ENCODE data around the gene PEX26. TPM values are rescaled to one million over a fixed set of nuclear protein-coding genes. Genes with fewer than 3 reads are reported as not detected.
"Not testable (repeated sequence)": the region's sequence is repeated elsewhere in the genome, so short reads cannot be mapped to it uniquely, and the experiment has no call there.

The PEX26 gene
- polyA plus RNA-seq, 1 donor from 2014 or later, result 3.4 TPM

GRCh38 chr22:18121954-18122554 lies 44.3 kb downstream of the PEX26 start:
- Mint-ChIP-seq H3K9me3 (no peaks in the 10 kb centered on the region), H3K4me3 (no peak overlapping the region), H3K27me3 (no peaks in the 10 kb centered on the region), H3K27ac (no peak overlapping the region), H3K4me1 (no peaks in the 10 kb centered on the region), H3K36me3 (peaks cover 9% of the 10 kb centered on the region)

DNA sequence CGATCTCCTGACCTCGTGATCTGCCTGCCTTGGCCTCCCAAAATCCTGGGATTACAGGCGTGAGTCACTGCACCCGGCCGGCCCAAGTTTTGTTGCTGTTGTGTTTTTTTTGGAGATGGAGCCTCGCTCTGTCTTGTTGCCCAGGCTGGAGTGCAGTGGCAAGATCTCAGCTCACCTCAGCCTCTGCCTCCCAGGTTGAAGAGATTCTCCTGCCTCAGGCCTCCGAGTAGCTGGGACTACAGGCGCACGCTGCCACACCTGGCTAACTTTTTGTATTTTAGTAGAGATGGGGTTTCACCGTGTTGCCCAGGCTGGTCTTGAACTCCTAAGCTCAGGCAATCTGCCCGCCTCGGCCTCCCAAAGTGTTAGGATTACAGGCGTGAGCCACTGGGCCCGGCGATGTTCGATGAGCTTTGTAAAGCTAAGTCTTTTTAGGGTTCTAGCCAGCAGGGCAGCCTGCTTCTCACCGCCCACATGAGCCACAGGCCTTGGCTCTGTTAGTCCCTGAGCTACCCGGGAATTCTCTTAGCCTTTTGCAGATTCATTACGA lies 45.8 kb downstream of the PEX26 start:
- not testable (repeated sequence) for H3K4me3 Mint-ChIP-seq, H3K4me1 Mint-ChIP-seq, H3K27me3 Mint-ChIP-seq, H3K9me3 Mint-ChIP-seq
- Mint-ChIP-seq H3K36me3 (peaks cover 11% of the 10 kb centered on the region), H3K27ac (peak overlapping the region in 1 of 3 donors; percentile 73)

- Mint-ChIP-seq H3K27ac (no peak overlapping the region), H3K27me3 (no peaks in the 10 kb centered on the region)
These were observed 48.8 kb downstream of the PEX26 start for GRCh38 chr22:18126606-18127005.

GRCh38 chr22:18130018-18130417 lies 52.2 kb downstream of the PEX26 start:
- Mint-ChIP-seq H3K36me3 (peaks cover 10% of the 10 kb centered on the region), H3K4me3 (no peak overlapping the region), H3K27me3 (no peaks in the 10 kb centered on the region), H3K4me1 (no peaks in the 10 kb centered on the region), H3K9me3 (no peaks in the 10 kb centered on the region), H3K27ac (peak overlapping the region in 1 of 3 donors; percentile 55)

More at GRCh38 chr22:18126606-18127005, 48.8 kb downstream of the PEX26 start:
- Mint-ChIP-seq H3K9me3 (no peaks in the 10 kb centered on the region), H3K4me3 (no peak overlapping the region), H3K36me3 (peaks cover 7% of the 10 kb centered on the region), H3K4me1 (no peaks in the 10 kb centered on the region)

DNA sequence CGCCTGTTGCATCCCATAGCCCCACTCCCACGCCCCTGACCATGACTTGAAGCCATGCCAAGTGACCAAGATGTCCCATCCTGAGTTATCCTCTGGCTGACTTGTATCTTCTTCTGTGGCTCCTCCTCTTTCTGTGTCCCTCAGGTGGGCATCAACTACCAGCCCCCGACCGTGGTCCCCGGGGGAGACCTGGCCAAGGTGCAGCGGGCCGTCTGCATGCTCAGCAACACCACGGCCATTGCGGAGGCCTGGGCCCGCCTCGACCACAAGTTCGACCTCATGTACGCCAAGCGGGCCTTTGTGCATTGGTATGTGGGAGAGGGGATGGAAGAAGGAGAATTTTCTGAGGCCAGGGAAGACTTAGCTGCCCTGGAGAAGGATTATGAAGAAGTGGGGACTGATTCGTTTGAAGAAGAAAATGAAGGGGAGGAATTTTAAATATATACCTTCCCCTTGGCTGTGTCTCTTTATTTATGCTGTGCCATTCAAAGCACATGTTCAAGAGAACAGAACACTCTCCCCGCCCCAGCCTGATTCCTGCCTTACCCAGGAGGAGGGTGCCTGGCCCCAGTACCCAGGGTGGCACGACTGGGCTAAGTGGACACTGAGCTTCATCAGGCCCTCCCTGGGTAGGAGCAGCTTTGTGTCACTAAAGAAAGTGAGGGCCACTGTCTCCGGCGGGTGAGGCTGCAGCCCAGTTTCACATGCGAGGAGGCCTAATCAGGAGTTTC lies 53.1 kb downstream of the PEX26 start:
- Mint-ChIP-seq H3K27me3 (no peaks in the 10 kb centered on the region), H3K36me3 (peaks cover 9% of the 10 kb centered on the region), H3K4me3 (no peak overlapping the region), H3K4me1 (no peaks in the 10 kb centered on the region), H3K9me3 (no peaks in the 10 kb centered on the region), H3K27ac (peak overlapping the region in 1 of 3 donors; percentile 20)

- no peaks in the 10 kb centered on the region for H3K9me3 Mint-ChIP-seq
- peaks cover 3% of the 10 kb centered on the region for H3K36me3 Mint-ChIP-seq
- H3K27me3 Mint-ChIP-seq, result no peaks in the 10 kb centered on the region
- H3K4me3 Mint-ChIP-seq, result peak overlapping the region in 1 of 4 donors; percentile 51
- no peak overlapping the region for H3K27ac Mint-ChIP-seq
- H3K4me1 Mint-ChIP-seq, result no peaks in the 10 kb centered on the region
These were observed 55.7 kb downstream of the PEX26 start for GRCh38 chr22:18133452-18133851.

DNA sequence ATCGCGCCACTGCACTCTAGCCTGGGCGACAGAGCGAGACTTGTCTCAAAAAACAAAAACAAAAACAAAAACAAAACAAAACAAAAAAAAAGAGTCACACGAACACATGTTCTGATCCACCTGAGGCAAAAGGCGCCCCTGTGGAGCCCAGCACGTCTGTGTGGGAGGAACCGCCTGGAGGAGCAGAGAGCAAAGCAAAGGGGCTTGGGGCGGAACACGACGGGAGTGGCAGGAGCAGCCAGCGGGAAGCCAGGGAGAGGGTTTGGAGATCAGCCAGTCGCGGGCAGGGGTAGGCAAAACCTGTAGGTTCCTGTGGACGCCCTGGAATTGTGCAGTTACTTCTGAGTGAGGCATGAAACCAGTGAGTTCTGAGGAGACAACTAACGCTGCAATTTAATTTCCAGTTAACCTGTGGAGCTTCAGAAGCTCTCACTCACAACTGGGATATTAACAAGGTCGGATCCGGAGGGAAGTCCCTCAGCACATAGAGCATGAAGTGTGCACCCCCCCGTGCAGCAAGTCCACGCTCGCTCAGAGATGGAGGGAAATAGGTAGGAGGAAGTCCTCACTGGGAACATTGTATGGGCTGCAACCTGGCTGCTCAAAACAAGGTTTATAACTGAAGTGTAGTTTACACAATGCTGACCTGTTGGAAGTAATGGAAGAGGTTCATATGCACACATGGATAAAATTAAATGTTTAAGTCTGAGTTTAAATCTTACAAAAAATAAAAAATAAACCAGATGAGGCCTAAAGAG lies 59.0 kb downstream of the PEX26 start:
- H3K27me3 Mint-ChIP-seq, result no peaks in the 10 kb centered on the region
- H3K9me3 Mint-ChIP-seq, result peaks cover 0 to 4% (median 0%) of the 10 kb centered on the region in 3 donors
- H3K27ac Mint-ChIP-seq, result no peak overlapping the region
- no peak overlapping the region for H3K4me3 Mint-ChIP-seq
- peaks cover 3% of the 10 kb centered on the region for H3K36me3 Mint-ChIP-seq
- no peaks in the 10 kb centered on the region for H3K4me1 Mint-ChIP-seq

- not testable (repeated sequence) for H3K4me1 Mint-ChIP-seq, H3K27ac Mint-ChIP-seq, H3K4me3 Mint-ChIP-seq, H3K9me3 Mint-ChIP-seq, H3K36me3 Mint-ChIP-seq, H3K27me3 Mint-ChIP-seq
These were observed 63.2 kb downstream of the PEX26 start for GRCh38 chr22:18141004-18141403.

DNA sequence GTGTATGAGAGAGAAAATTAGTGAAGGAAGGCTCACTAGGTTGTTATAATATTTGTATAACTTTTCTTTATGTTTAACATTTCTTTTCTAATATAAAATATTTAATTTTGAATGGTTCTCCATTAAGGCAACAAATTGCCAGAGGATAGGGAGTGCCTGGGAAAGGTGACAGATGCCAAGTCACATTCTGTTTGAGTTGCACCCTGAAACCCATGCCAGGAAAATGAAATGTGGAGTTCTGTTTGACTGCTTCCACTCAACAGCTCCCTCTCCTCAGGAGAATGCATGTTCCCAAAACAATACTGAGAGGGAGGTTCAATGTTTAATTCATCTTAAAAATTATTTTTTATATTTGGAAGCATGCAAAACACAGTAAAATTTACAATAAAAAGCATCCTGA lies 66.3 kb downstream of the PEX26 start:
- Mint-ChIP-seq H3K36me3 (no peaks in the 10 kb centered on the region), H3K27ac (no peak overlapping the region), H3K9me3 (peaks cover 0 to 4% (median 0%) of the 10 kb centered on the region in 3 donors), H3K27me3 (no peaks in the 10 kb centered on the region), H3K4me1 (no peaks in the 10 kb centered on the region), H3K4me3 (no peak overlapping the region)

GRCh38 chr22:18145676-18146388 lies 68.0 kb downstream of the PEX26 start:
- H3K4me3 Mint-ChIP-seq, result peak overlapping the region in 1 of 4 donors; percentile 66
- H3K9me3 Mint-ChIP-seq, result peaks cover 0 to 4% (median 0%) of the 10 kb centered on the region in 3 donors
- H3K27me3 Mint-ChIP-seq, result no peaks in the 10 kb centered on the region
- H3K27ac Mint-ChIP-seq, result no peak overlapping the region
- H3K36me3 Mint-ChIP-seq, result no peaks in the 10 kb centered on the region
- H3K4me1 Mint-ChIP-seq, result peaks cover 7 to 9% (median 7%) of the 10 kb centered on the region in 3 donors

DNA sequence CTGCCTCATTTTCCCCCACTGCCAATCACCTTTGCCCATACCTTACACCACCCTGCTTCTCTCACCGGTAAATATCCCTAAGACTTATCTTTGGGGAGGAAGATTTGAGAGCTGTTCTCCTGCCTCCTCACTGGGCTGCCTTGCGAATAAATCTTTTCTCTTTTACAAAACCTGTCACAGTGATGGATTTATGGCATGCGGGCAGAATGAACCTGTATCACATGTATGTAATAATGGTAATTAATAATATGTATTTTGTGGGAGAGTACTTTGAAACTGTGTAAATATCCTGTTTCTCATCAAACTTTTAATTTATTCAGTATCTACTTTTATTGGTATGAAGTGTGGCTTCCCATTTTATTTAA lies 68.6 kb downstream of the PEX26 start:
- Mint-ChIP-seq H3K4me1 (peaks cover 7 to 11% (median 7%) of the 10 kb centered on the region in 3 donors), H3K36me3 (no peaks in the 10 kb centered on the region), H3K27ac (no peak overlapping the region), H3K4me3 (peak overlapping the region in 1 of 4 donors; percentile 66), H3K27me3 (no peaks in the 10 kb centered on the region), H3K9me3 (peaks cover 0 to under 1% (median 0%) of the 10 kb centered on the region in 3 donors)

DNA sequence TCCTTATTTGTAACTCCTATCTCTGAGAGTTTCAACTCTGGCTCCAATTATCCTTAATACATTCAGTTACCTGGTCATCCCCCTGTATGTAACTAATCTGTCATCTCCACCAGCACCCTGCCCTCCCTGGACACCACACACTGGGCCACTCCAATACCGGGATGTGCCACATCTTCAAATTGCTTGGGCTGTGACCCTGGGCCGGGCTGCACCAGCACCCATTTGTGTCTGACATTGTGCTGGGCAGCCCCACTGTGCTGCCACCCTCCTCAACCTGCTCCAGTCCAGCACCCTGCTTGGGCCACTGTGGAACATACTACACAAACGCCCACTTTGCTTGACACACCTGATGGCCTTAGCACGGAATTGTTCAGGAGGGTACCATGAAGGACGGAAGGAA lies 70.0 kb downstream of the PEX26 start:
- Mint-ChIP-seq H3K27me3 (no peaks in the 10 kb centered on the region), H3K9me3 (no peaks in the 10 kb centered on the region), H3K27ac (peak overlapping the region in 1 of 3 donors; percentile 54), H3K4me3 (peak overlapping the region in 1 of 4 donors; percentile 30), H3K36me3 (peaks cover 2% of the 10 kb centered on the region), H3K4me1 (peaks cover 7 to 14% (median 11%) of the 10 kb centered on the region in 3 donors)

- peak overlapping the region; percentile 48 to 85 (median 66) for H3K4me3 Mint-ChIP-seq
- peak overlapping the region in 2 of 3 donors; percentile 54 to 55 for H3K27ac Mint-ChIP-seq
- H3K36me3 Mint-ChIP-seq, result peaks cover 2% of the 10 kb centered on the region
- no peaks in the 10 kb centered on the region for H3K9me3 Mint-ChIP-seq
- H3K4me1 Mint-ChIP-seq, result peaks cover 7 to 15% (median 12%) of the 10 kb centered on the region in 3 donors
- no peaks in the 10 kb centered on the region for H3K27me3 Mint-ChIP-seq
These were observed 70.6 kb downstream of the PEX26 start for GRCh38 chr22:18148293-18148965.

- Mint-ChIP-seq H3K36me3 (peaks cover 2% of the 10 kb centered on the region), H3K9me3 (no peaks in the 10 kb centered on the region), H3K4me1 (peaks cover 7 to 15% (median 15%) of the 10 kb centered on the region in 3 donors), H3K27me3 (no peaks in the 10 kb centered on the region), H3K4me3 (peak overlapping the region in 3 of 4 donors; percentile 6 to 15 (median 7)), H3K27ac (no peak overlapping the region)
These were observed 74.7 kb downstream of the PEX26 start for GRCh38 chr22:18152519-18152918.

Measured in IgD-negative memory B cell (primary cell).